Neural progenitor cell (in vitro differentiated cells): ENCODE measurements around the gene PHOSPHO1.

Experiments used
- EZH2 ChIP-seq: fragments of 200-600 bp; sonication (generic); IDR thresholded peaks from 2 replicates; pipeline ENCODE4 v1.6.1; 2017; ENCODE audit warnings: antibody characterized with exemption, mild to moderate bottlenecking, moderate library complexity
- TF ChIP-seq, protein P1 (sequence below): fragments of 200-600 bp; sonication (generic); IDR thresholded peaks from 2 replicates; pipeline ENCODE4 v1.5.1; 2017; ENCODE audit warnings: antibody characterized with exemption, mild to moderate bottlenecking

DNA sequence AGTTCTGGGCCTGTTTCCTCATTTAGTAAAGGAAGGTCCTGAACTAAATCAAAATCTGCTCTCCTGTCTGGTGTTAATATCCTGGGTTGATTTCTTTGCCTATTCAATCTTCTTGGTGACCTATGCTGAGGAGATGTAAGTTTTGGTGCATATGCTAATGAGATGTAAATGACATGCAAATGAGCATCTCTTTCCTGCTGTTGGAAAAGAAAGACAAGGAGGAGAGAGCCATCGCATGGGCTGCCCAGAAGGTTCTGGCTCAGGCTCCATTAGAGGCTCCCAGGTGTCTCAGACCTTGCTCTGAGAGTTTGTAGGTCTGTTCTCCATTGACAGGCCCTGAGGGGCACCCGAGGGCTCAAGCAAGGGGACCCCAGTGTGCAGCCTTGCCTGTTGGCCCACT lies 16.7 kb downstream of the PHOSPHO1 start:
- TF ChIP-seq EZH2: no peak
- TF ChIP-seq, protein P1, sequence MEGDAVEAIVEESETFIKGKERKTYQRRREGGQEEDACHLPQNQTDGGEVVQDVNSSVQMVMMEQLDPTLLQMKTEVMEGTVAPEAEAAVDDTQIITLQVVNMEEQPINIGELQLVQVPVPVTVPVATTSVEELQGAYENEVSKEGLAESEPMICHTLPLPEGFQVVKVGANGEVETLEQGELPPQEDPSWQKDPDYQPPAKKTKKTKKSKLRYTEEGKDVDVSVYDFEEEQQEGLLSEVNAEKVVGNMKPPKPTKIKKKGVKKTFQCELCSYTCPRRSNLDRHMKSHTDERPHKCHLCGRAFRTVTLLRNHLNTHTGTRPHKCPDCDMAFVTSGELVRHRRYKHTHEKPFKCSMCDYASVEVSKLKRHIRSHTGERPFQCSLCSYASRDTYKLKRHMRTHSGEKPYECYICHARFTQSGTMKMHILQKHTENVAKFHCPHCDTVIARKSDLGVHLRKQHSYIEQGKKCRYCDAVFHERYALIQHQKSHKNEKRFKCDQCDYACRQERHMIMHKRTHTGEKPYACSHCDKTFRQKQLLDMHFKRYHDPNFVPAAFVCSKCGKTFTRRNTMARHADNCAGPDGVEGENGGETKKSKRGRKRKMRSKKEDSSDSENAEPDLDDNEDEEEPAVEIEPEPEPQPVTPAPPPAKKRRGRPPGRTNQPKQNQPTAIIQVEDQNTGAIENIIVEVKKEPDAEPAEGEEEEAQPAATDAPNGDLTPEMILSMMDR: no peak
